Neural cell (in vitro differentiated cells): Measurements from ENCODE around the gene GGA2. TPM values are rescaled to one million over a fixed set of nuclear protein-coding genes. Genes with fewer than 3 reads are reported as not detected.

Experiments
- H2AFZ ChIP-seq: fragments of 200-600, 300-800 bp; sonication (generic), shearing (Covaris generic); 2 replicates; pipeline ENCODE4 v1.6.0; 2014; ENCODE audit warnings: low read depth, mild to moderate bottlenecking, antibody characterized with exemption, low read length, moderate library complexity
- H3F3A ChIP-seq: fragments of 200-600 bp; shearing (Covaris generic); 2 replicates; pipeline ENCODE4 v1.6.1; 2016; ENCODE audit warnings: mild to moderate bottlenecking, moderate library complexity, mixed read lengths, antibody characterized with exemption, low read length; ENCODE audit not compliant: insufficient read depth, poor library complexity, severe bottlenecking
- H3K27ac ChIP-seq: fragments of 200-600, 300-800 bp; sonication (generic), shearing (Covaris generic); 2 replicates; pipeline ENCODE4 v1.5.1; 2014; ENCODE audit warnings: mild to moderate bottlenecking, low read length, moderate library complexity
- H3K27me3 ChIP-seq: fragments of 300-800, 200-600 bp; sonication (generic), shearing (Covaris generic); 2 replicates; pipeline ENCODE4 v1.6.0; 2014; ENCODE audit warnings: mild to moderate bottlenecking, low read depth, low read length, moderate library complexity; ENCODE audit not compliant: insufficient read depth
- H3K36me3 ChIP-seq: fragments of 300-800, 200-600 bp; sonication (generic), shearing (Covaris generic); 2 replicates; pipeline ENCODE4 v1.5.1; 2014; ENCODE audit warnings: mild to moderate bottlenecking, antibody characterized with exemption, low read length, moderate library complexity; ENCODE audit not compliant: insufficient read depth
- H3K4me2 ChIP-seq: fragments of 300-800, 200-600 bp; sonication (generic), shearing (Covaris generic); 2 replicates; pipeline ENCODE4 v1.6.0; 2014; ENCODE audit warnings: mild to moderate bottlenecking, low read length
- H3K4me3 ChIP-seq: fragments of 300-800, 200-600 bp; sonication (generic), shearing (Covaris generic); 2 replicates; pipeline ENCODE4 v1.5.1; 2014; ENCODE audit warnings: mild to moderate bottlenecking, low read length, moderate library complexity
- H3K79me2 ChIP-seq: fragments of 200-600 bp; shearing (Covaris generic); replicated peaks from 2 replicates; pipeline ENCODE4 v1.6.0; 2014; ENCODE audit warnings: mild to moderate bottlenecking, low read length, moderate library complexity; ENCODE audit not compliant: insufficient read depth
- H3K9ac ChIP-seq: fragments of 300-800, 200-600 bp; sonication (generic), shearing (Covaris generic); 2 replicates; pipeline ENCODE4 v1.6.1; 2016; ENCODE audit warnings: mild to moderate bottlenecking, low read length, mixed read lengths
- H3K9me2 ChIP-seq: fragments of 200-600 bp; shearing (Covaris generic); 2 replicates; pipeline ENCODE4 v1.6.1; 2016; ENCODE audit warnings: mild to moderate bottlenecking, low read length, mixed read lengths; ENCODE audit not compliant: insufficient read depth
- H3K9me3 ChIP-seq: fragments of 200-600, 300-800 bp; sonication (generic), shearing (Covaris generic); 2 replicates; pipeline ENCODE4 v1.6.1; 2016; ENCODE audit warnings: mild to moderate bottlenecking, mixed run types, low read length, moderate library complexity, mixed read lengths
- H4K20me1 ChIP-seq: fragments of 200-600 bp; shearing (Covaris generic); 2 replicates; pipeline ENCODE4 v1.6.1; 2016; ENCODE audit warnings: mild to moderate bottlenecking, mixed run types; ENCODE audit not compliant: insufficient read depth
- CTCF ChIP-seq: fragments of 450-650 bp; IDR thresholded peaks from 2 replicates; pipeline ENCODE4 v1.5.1; 2014; ENCODE audit warnings: antibody characterized with exemption, mild to moderate bottlenecking, moderate library complexity; ENCODE audit not compliant: poor library complexity, severe bottlenecking
- EP300 ChIP-seq: fragments of 450-650 bp; conservative IDR thresholded peaks from 2 replicates; pipeline ENCODE4 v1.6.1; 2014; ENCODE audit warnings: antibody characterized with exemption, mild to moderate bottlenecking, moderate library complexity; ENCODE audit not compliant: poor library complexity, severe bottlenecking
- EZH2 ChIP-seq: fragments of 200-600, 300-800 bp; shearing (Covaris generic), sonication (generic); IDR thresholded peaks from 2 replicates; pipeline ENCODE4 v1.6.1; 2014; ENCODE audit warnings: antibody characterized with exemption, low read length, borderline replicate concordance, mild to moderate bottlenecking; ENCODE audit not compliant: insufficient read depth, poor library complexity, severe bottlenecking
- MXI1 ChIP-seq: fragments of 450-650 bp; conservative IDR thresholded peaks from 2 replicates; pipeline ENCODE4 v1.6.1; 2014; ENCODE audit warnings: antibody characterized with exemption, mild to moderate bottlenecking; ENCODE audit not compliant: poor library complexity, severe bottlenecking
- POLR2AphosphoS5 ChIP-seq: IDR thresholded peaks from 2 replicates; pipeline ENCODE4 v1.6.1; 2012
- RAD21 ChIP-seq: fragments of 450-650 bp; conservative IDR thresholded peaks from 2 replicates; pipeline ENCODE4 v1.6.1; 2014; ENCODE audit warnings: antibody characterized with exemption, mild to moderate bottlenecking, moderate library complexity
- REST ChIP-seq: IDR thresholded peaks from 2 replicates; pipeline ENCODE4 v1.6.1; 2012; ENCODE audit warnings: borderline replicate concordance
- SMC3 ChIP-seq: fragments of 450-650 bp; conservative IDR thresholded peaks from 2 replicates; pipeline ENCODE4 v1.6.1; 2014; ENCODE audit warnings: antibody characterized with exemption, mild to moderate bottlenecking, moderate library complexity; ENCODE audit not compliant: poor library complexity
- TAF1 ChIP-seq: IDR thresholded peaks from 2 replicates; pipeline ENCODE4 v1.6.1; 2012; ENCODE audit warnings: low read depth
- polyA plus RNA-seq: library from polyadenylated mRNA; depleted of rRNA; stranded (reverse); fragments of >200 nt; gene quantifications from 2 replicates; pipeline ENCODE4 v1.2.3, GENCODE V29; 2014

GGA2 gene
- polyA plus RNA-seq, 1 donor from 2014 or later = 36.8 TPM

- H3K9me3 ChIP-seq = no peaks in the 10 kb centered on the region
- no peaks in the 10 kb centered on the region for H3K9me2 ChIP-seq
- no peaks in the 10 kb centered on the region for H3K79me2 ChIP-seq
- no peak overlapping the region for H3K4me2 ChIP-seq
- no peak for TF ChIP-seq REST
- TF ChIP-seq CTCF = no peak
- no peak for TF ChIP-seq MXI1
- no peak for TF ChIP-seq EZH2
- no peak for TF ChIP-seq EP300
- no peak for TF ChIP-seq TAF1
- no peak for TF ChIP-seq RAD21
- TF ChIP-seq SMC3 = no peak
- TF ChIP-seq POLR2AphosphoS5 = no peak
- H3K9ac ChIP-seq = no peak overlapping the region
- H3K27ac ChIP-seq = no peak overlapping the region
- no peak overlapping the region for H3K4me3 ChIP-seq
- H3K36me3 ChIP-seq = no peaks in the 10 kb centered on the region
- no peaks in the 10 kb centered on the region for H4K20me1 ChIP-seq
- no peak overlapping the region for H2AFZ ChIP-seq
- no peaks in the 10 kb centered on the region for H3K27me3 ChIP-seq
- no peaks in the 10 kb centered on the region for H3F3A ChIP-seq
Observed at GRCh38 chr16:23532448-23532847, 22.2 kb upstream of the GGA2 start.

DNA sequence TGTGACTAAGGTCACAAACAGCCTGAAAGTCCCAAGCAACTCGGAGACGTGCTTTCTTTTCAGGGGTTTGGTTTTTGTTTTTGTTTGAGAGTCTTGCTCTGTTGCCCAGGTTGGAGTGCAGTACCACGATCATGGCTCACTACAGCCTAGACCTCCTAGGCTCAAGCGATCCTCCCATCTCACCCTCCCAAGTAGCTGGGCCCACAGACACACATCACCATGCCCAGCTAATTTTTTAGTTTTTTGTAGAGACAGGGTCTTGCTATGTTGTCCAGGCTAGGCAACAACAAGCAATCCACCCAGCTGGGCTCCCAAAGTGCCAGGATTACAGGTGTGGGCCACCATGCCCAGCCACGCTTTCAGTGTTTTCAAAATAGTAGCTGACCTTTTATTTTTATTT lies 19.8 kb upstream of the GGA2 start:
- Histone ChIP-seq H2AFZ (no peak overlapping the region), H3K9me3 (no peaks in the 10 kb centered on the region), H3K36me3 (no peaks in the 10 kb centered on the region), H4K20me1 (no peaks in the 10 kb centered on the region), H3K4me2 (no peak overlapping the region), H3K27ac (no peak overlapping the region), H3K27me3 (no peaks in the 10 kb centered on the region), H3K4me3 (no peak overlapping the region), H3F3A (no peaks in the 10 kb centered on the region), H3K79me2 (no peaks in the 10 kb centered on the region), H3K9me2 (no peaks in the 10 kb centered on the region), H3K9ac (no peak overlapping the region)
- no peak for TF ChIP-seq SMC3
- no peak for TF ChIP-seq RAD21
- no peak for TF ChIP-seq POLR2AphosphoS5
- TF ChIP-seq REST = no peak
- TF ChIP-seq TAF1 = no peak
- no peak for TF ChIP-seq MXI1
- no peak for TF ChIP-seq EZH2
- TF ChIP-seq CTCF = no peak
- no peak for TF ChIP-seq EP300
